ENCODE data around the gene R3HCC1L.
"Not testable (repeated sequence)": the region's sequence is repeated elsewhere in the genome, so short reads cannot be mapped to it uniquely, and the experiment has no call there.

The R3HCC1L gene

GRCh38 chr10:98131619-98132018 is 2.8 kb upstream of the R3HCC1L start:
- no peak for DNase-seq (ENCODE audit: low spot score)

- DNase-seq (ENCODE audit: low spot score): peak; percentile 52
Observed at GRCh38 chr10:98133075-98133752, 1.2 kb upstream of the R3HCC1L start.

GRCh38 chr10:98134117-98134430 is 383 bp upstream of the R3HCC1L start:
- peak; percentile 11 for DNase-seq (ENCODE audit: low spot score)

GRCh38 chr10:98135222-98135899 is 904 bp downstream of the R3HCC1L start:
- peak; percentile 50 for DNase-seq (ENCODE audit: low spot score)

- DNase-seq (ENCODE audit: low spot score): not testable (repeated sequence)
Observed at GRCh38 chr10:98136775-98137174, 2.3 kb downstream of the R3HCC1L start.

- DNase-seq (ENCODE audit: low spot score): no peak
Observed at GRCh38 chr10:98138031-98138430, 3.6 kb downstream of the R3HCC1L start.

GRCh38 chr10:98139431-98139830 is 5.0 kb downstream of the R3HCC1L start:
- no peak for DNase-seq (ENCODE audit: low spot score)

GRCh38 chr10:98141484-98142073 is 7.1 kb downstream of the R3HCC1L start:
- no peak for DNase-seq (ENCODE audit: low spot score)

- DNase-seq (ENCODE audit: low spot score): no peak
Observed at GRCh38 chr10:98144985-98145384, 10.5 kb downstream of the R3HCC1L start.

GRCh38 chr10:98149858-98150257 is 15.4 kb downstream of the R3HCC1L start:
- no peak for DNase-seq (ENCODE audit: low spot score)

GRCh38 chr10:98150544-98150943 is 16.1 kb downstream of the R3HCC1L start:
- no peak for DNase-seq (ENCODE audit: low spot score)

- DNase-seq (ENCODE audit: low spot score): not testable (repeated sequence)
Observed at GRCh38 chr10:98152778-98153177, 18.3 kb downstream of the R3HCC1L start.

- DNase-seq (ENCODE audit: low spot score): not testable (repeated sequence)
Observed at GRCh38 chr10:98153213-98153958, 18.9 kb downstream of the R3HCC1L start.

- no peak for DNase-seq (ENCODE audit: low spot score)
Observed at GRCh38 chr10:98154076-98154475, 19.6 kb downstream of the R3HCC1L start.

GRCh38 chr10:98158576-98158975 is 24.1 kb downstream of the R3HCC1L start:
- DNase-seq (ENCODE audit: low spot score): no peak

- DNase-seq (ENCODE audit: low spot score): peak; percentile 51
Observed at GRCh38 chr10:98163941-98164340, 29.5 kb downstream of the R3HCC1L start.

- peak; percentile 52 for DNase-seq (ENCODE audit: low spot score)
Observed at GRCh38 chr10:98167191-98167590, 32.7 kb downstream of the R3HCC1L start.

GRCh38 chr10:98168147-98168546 is 33.7 kb downstream of the R3HCC1L start:
- peak; percentile 87 for DNase-seq (ENCODE audit: low spot score)

- DNase-seq (ENCODE audit: low spot score): peak; percentile 64
Observed at GRCh38 chr10:98168766-98169165, 34.3 kb downstream of the R3HCC1L start.

- DNase-seq (ENCODE audit: low spot score): no peak
Observed at GRCh38 chr10:98169379-98169778, 34.9 kb downstream of the R3HCC1L start.

GRCh38 chr10:98170249-98171117 is 36.0 kb downstream of the R3HCC1L start:
- peak; percentile 70 for DNase-seq (ENCODE audit: low spot score)

- DNase-seq (ENCODE audit: low spot score): no peak
Observed at GRCh38 chr10:98172073-98172472, 37.6 kb downstream of the R3HCC1L start.

All from NAMALWA (cell line).